LoVo (cell line): ENCODE data around the gene PHRF1.

Source experiments
- DNase-seq: peaks from one replicate; pipeline ENCODE4 v3.0.0-alpha.2; 2016; ENCODE audit warnings: low spot score

PHRF1 gene

DNA sequence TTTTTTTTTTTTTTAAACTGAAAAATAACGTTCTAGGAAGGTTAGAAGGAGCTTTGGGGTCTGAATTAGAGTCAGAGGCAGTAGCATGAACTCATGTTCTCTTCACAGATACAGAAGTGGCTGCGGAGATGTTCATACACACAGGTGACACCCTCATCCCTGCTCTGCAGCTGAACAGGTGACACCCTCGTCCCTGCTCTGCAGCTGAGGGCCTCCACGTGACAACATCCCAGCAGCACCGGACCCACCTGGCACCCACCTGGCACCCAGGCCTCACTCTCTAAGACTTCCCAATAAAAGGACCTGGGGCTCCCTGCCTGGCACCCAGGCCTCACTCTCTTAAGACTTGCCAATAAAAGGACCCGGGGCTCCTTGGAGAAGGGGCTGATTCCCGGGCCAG is 80.6 kb downstream of the PHRF1 start:
- no peak for DNase-seq

DNA sequence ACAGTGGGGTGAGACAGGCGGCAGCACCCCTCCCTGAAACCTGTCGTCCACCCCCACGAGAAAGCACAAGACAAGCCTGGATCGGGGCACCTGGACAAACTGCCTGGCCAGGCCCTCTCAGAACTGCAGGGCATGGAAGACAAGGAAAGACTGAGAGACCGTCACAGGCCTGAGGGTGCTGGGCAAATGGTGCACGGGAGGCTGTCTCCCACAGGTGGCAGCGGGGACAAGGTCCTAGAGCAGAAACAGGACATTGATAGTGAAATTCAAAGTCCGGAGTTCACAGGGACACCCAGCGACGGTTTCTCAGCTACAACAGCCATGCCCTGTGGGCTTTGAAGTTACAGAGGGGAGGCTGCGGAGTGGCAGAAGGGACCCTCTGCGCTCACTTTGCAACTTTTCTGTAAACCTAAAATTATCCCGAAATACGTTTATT is 81.4 kb downstream of the PHRF1 start:
- no peak for DNase-seq

- DNase-seq, result no peak
Measured at GRCh38 chr11:659532-660085, 83.3 kb downstream of the PHRF1 start.

GRCh38 chr11:660281-660680 is 84.0 kb downstream of the PHRF1 start:
- DNase-seq, result no peak

- no peak for DNase-seq
Measured at GRCh38 chr11:660681-661444, 84.6 kb downstream of the PHRF1 start.
